SK-N-SH (cell line): ENCODE data around the gene C8A. TPM values are rescaled to one million over a fixed set of nuclear protein-coding genes. Genes with fewer than 3 reads are reported as not detected.
A peak's percentile ranks its signal among the peaks of the same experiment; 100 is the strongest.

ENCODE experiments used
- CTCF ChIA-PET: fragments of 300-600, 350-600 bp; formaldehyde crosslinking; extraction: SDS; loops from one replicate; lab custom pipeline; 2021; lab: Yijun Ruan, JAX
- POLR2A ChIA-PET: fragments of 350-600 bp; sonication (Branson Sonifier 250); formaldehyde crosslinking; extraction: SDS; loops from one replicate; lab custom pipeline; 2020; ENCODE audit warnings: antibody characterized with exemption, inconsistent platforms; lab: Yijun Ruan, JAX
- DNase-seq: peaks from one replicate; pipeline ENCODE4 v3.0.0; 2012
- H2AFZ ChIP-seq: fragments of 200-600 bp; sonication (generic); 2 replicates; pipeline ENCODE4 v1.8.1; 2016; ENCODE audit warnings: antibody characterized with exemption, mild to moderate bottlenecking, low read depth
- H3F3A ChIP-seq: fragments of 200-600 bp; sonication (generic); replicated peaks from 2 replicates; pipeline ENCODE3; 2016; ENCODE audit warnings: antibody characterized with exemption, mild to moderate bottlenecking; ENCODE audit not compliant: insufficient read depth
- H3K27ac ChIP-seq, 2 experiments: fragments of 200-500 bp in 1 of 2; fragments of 200-600 bp in 1 of 2; sonication (Bioruptor generic) in 1 of 2; sonication (generic), shearing (Covaris generic) in 1 of 2; 2 replicates each; pipeline versions ENCODE4 v1.5.1 to v1.6.1; 2014 to 2016; ENCODE audit warnings: low read depth in 2 of 2, inconsistent platforms in 1 of 2, low read length in 1 of 2, mild to moderate bottlenecking in 1 of 2, mixed read lengths in 1 of 2
- H3K27me3 ChIP-seq: fragments of 200-600 bp; sonication (generic), shearing (Covaris generic); 2 replicates; pipeline ENCODE4 v1.6.1; 2016; ENCODE audit warnings: mixed run types; ENCODE audit not compliant: insufficient read depth
- H3K36me3 ChIP-seq, 2 experiments: fragments of 200-500 bp in 1 of 2; fragments of 200-600 bp in 1 of 2; sonication (Bioruptor generic) in 1 of 2; sonication (generic) in 1 of 2; replicated peaks in 1 of 2; 2 replicates each; pipeline versions ENCODE3 to v1.5.1; 2014 to 2016; ENCODE audit warnings: low read length in 1 of 2, mild to moderate bottlenecking in 1 of 2; ENCODE audit not compliant: insufficient read depth in 2 of 2, control insufficient read depth in 1 of 2
- H3K4me1 ChIP-seq, 2 experiments: fragments of 200-500 bp in 1 of 2; fragments of 200-600 bp in 1 of 2; sonication (Bioruptor generic) in 1 of 2; sonication (generic), shearing (Covaris generic) in 1 of 2; 2 replicates each; pipeline versions ENCODE4 v1.5.1 to v1.6.1; 2014 to 2016; ENCODE audit warnings: low read depth in 1 of 2, low read length in 1 of 2, mixed run types in 1 of 2; ENCODE audit not compliant: insufficient read depth in 2 of 2, control insufficient read depth in 1 of 2
- H3K4me2 ChIP-seq: fragments of 200-600 bp; sonication (generic), shearing (Covaris generic); 2 replicates; pipeline ENCODE4 v1.6.1; 2017; ENCODE audit warnings: mixed run types
- H3K4me3 ChIP-seq, 2 experiments: fragments of 200-500 bp in 1 of 2; fragments of 200-600 bp in 1 of 2; sonication (Bioruptor generic) in 1 of 2; sonication (generic), shearing (Covaris generic) in 1 of 2; 2 replicates each; pipeline versions ENCODE4 v1.5.1 to v1.8.1; 2014 to 2016; ENCODE audit warnings: low read depth in 2 of 2, inconsistent platforms in 1 of 2, low read length in 1 of 2, mild to moderate bottlenecking in 1 of 2, mixed read lengths in 1 of 2, moderate library complexity in 1 of 2
- H3K79me2 ChIP-seq: fragments of 200-600 bp; sonication (generic); 2 replicates; pipeline ENCODE4 v1.8.1; 2017; ENCODE audit warnings: mild to moderate bottlenecking; ENCODE audit not compliant: insufficient read depth
- H3K9ac ChIP-seq: fragments of 200-600 bp; sonication (generic); 2 replicates; pipeline ENCODE4 v1.6.1; 2017; ENCODE audit warnings: mixed run types
- H3K9me2 ChIP-seq: fragments of 200-600 bp; sonication (generic); 2 replicates; pipeline ENCODE4 v1.6.1; 2017; ENCODE audit warnings: mixed run types
- H3K9me3 ChIP-seq: fragments of 200-600 bp; sonication (generic); 2 replicates; pipeline ENCODE4 v1.6.1; 2017; ENCODE audit warnings: mixed run types, mild to moderate bottlenecking, moderate library complexity
- H4K20me1 ChIP-seq: fragments of 200-600 bp; sonication (generic); 2 replicates; pipeline ENCODE4 v1.6.1; 2017; ENCODE audit warnings: mild to moderate bottlenecking, mixed run types; ENCODE audit not compliant: insufficient read depth
- CHD2 ChIP-seq: fragments of 150-350 bp; IDR thresholded peaks from 2 replicates; pipeline ENCODE4 v1.6.1; 2018; ENCODE audit warnings: low read length; ENCODE audit not compliant: partially characterized antibody
- ELF1 ChIP-seq: IDR thresholded peaks from 2 replicates; pipeline ENCODE4 v1.4.0; 2012
- EP300 ChIP-seq, 2 experiments: IDR thresholded peaks; 2 replicates each; pipeline versions ENCODE4 v1.4.0 to v1.6.1; 2012; ENCODE audit warnings: borderline replicate concordance in 1 of 2, low read depth in 1 of 2, low read length in 1 of 2
- EZH2phosphoT487 ChIP-seq: fragments of 200-600 bp; sonication (generic); IDR thresholded peaks from 2 replicates; pipeline ENCODE4 v1.6.1; 2017; ENCODE audit warnings: low read depth, mixed run types, mild to moderate bottlenecking, antibody characterized with exemption, moderate library complexity, borderline replicate concordance
- GABPA ChIP-seq: IDR thresholded peaks from 2 replicates; pipeline ENCODE4 v1.4.0; 2012; ENCODE audit warnings: low read depth, mild to moderate bottlenecking
- GATA2 ChIP-seq: sonication (generic); formaldehyde crosslinking; IDR thresholded peaks from 2 replicates; pipeline ENCODE4 v1.5.0; 2020; ENCODE audit warnings: mild to moderate bottlenecking, missing genetic modification reagents
- JUND ChIP-seq: IDR thresholded peaks from 2 replicates; pipeline ENCODE4 v1.4.0; 2012
- MEF2A ChIP-seq: IDR thresholded peaks from 2 replicates; pipeline ENCODE4 v1.4.0; 2012; ENCODE audit warnings: low read depth, borderline replicate concordance
- MXI1 ChIP-seq: IDR thresholded peaks from 2 replicates; pipeline ENCODE4 v1.6.1; 2012; ENCODE audit warnings: mild to moderate bottlenecking, low read depth, low read length, improper control_type of control experiment
- NFIC ChIP-seq: IDR thresholded peaks from 2 replicates; pipeline ENCODE4 v1.4.0; 2012; ENCODE audit warnings: borderline replicate concordance
- NRF1 ChIP-seq: IDR thresholded peaks from 2 replicates; pipeline ENCODE4 v1.6.1; 2012; ENCODE audit warnings: low read depth, mild to moderate bottlenecking, low read length
- POLR2AphosphoS5 ChIP-seq: IDR thresholded peaks from 2 replicates; pipeline ENCODE4 v1.6.1; 2012; ENCODE audit warnings: low read depth, low read length
- RFX5 ChIP-seq: IDR thresholded peaks from 2 replicates; pipeline ENCODE4 v1.6.1; 2012; ENCODE audit warnings: mild to moderate bottlenecking, improper control_type of control experiment, low read length
- RXRA ChIP-seq: IDR thresholded peaks from 2 replicates; pipeline ENCODE4 v1.4.0; 2012; ENCODE audit warnings: low read depth, mild to moderate bottlenecking, borderline replicate concordance
- SMC3 ChIP-seq: IDR thresholded peaks from 2 replicates; pipeline ENCODE4 v1.6.1; 2012; ENCODE audit warnings: low read depth, low read length, improper control_type of control experiment
- TAF1 ChIP-seq: IDR thresholded peaks from 2 replicates; pipeline ENCODE4 v1.6.1; 2012; ENCODE audit warnings: low read depth, mild to moderate bottlenecking, low read length, moderate library complexity, borderline replicate concordance
- TCF12 ChIP-seq: IDR thresholded peaks from 2 replicates; pipeline ENCODE4 v1.4.0; 2012
- TEAD4 ChIP-seq: IDR thresholded peaks from 2 replicates; pipeline ENCODE4 v1.4.0; 2012; ENCODE audit warnings: mild to moderate bottlenecking, borderline replicate concordance; ENCODE audit not compliant: insufficient read depth
- YY1 ChIP-seq: IDR thresholded peaks from 2 replicates; pipeline ENCODE4 v1.4.0; 2012; ENCODE audit warnings: low read depth, mild to moderate bottlenecking
- WGBS: methylation state at CpG from one replicate; pipeline ENCODE4 v1.1.6; 2017; ENCODE audit warnings: low lambda C conversion rate; 5-methylcytosine and 5-hydroxymethylcytosine counted together
- polyA plus RNA-seq, 3 experiments: library from polyadenylated mRNA; depleted of rRNA; stranded (reverse); fragments of >200 nt; gene quantifications; 2 replicates each; pipeline ENCODE4 v1.2.3, GENCODE V29; 2012
- TF ChIP-seq, protein P1 (sequence below): fragments of 200-600 bp; sonication (generic); IDR thresholded peaks from 2 replicates; pipeline ENCODE4 v1.6.1; 2017; ENCODE audit warnings: antibody characterized with exemption, mild to moderate bottlenecking, moderate library complexity
- TF ChIP-seq, protein P2 (sequence below): fragments of 150-350 bp; IDR thresholded peaks from 2 replicates; pipeline ENCODE4 v1.6.1; 2017; ENCODE audit warnings: antibody characterized with exemption, low read length, low read depth, borderline replicate concordance
- TF ChIP-seq, protein P3 (sequence below): IDR thresholded peaks from 2 replicates; pipeline ENCODE4 v1.6.1; 2012; ENCODE audit warnings: mild to moderate bottlenecking, low read depth, low read length, moderate library complexity
- TF ChIP-seq, protein P4 (sequence below): IDR thresholded peaks from 2 replicates; pipeline ENCODE4 v1.4.0; 2012; ENCODE audit warnings: low read depth
- TF ChIP-seq, protein P5 (sequence below): fragments of 150-350 bp; IDR thresholded peaks from 2 replicates; pipeline ENCODE4 v1.6.1; 2016; ENCODE audit warnings: mild to moderate bottlenecking, low read depth, low read length
- TF ChIP-seq, protein P6 (sequence below): IDR thresholded peaks from 2 replicates; pipeline ENCODE4 v1.4.0; 2012; ENCODE audit warnings: low read depth, borderline replicate concordance
- TF ChIP-seq, protein P7 (sequence below): IDR thresholded peaks from 2 replicates; pipeline ENCODE4; 2012

C8A gene
- polyA plus RNA-seq, 1 of the 3 experiments (the other 2 are of a cell fraction), result not detected

DNA sequence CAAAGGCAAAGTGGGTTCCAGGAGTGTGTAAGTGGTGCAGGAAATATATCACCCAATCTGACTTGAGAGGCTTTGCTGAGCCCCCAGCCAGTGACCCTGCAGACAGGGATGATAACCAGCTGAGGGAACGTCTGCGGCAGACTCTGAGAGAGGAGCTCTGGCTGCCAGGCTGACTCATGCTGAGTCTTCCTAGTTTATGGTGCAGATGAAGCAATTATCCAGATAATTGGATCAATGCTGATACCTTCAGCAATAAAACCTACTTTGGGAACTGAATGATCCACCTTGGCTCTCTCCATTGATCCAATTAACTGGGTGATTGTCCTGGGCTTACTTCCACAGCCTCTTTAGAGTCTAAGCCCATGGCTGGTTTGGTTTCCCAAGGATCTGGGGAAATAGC, 103.9 kb downstream of the C8A start:
- peak; percentile 63 for DNase-seq
- Histone ChIP-seq H3F3A (no peaks in the 10 kb centered on the region), H3K4me3 (no peak overlapping the region), H3K27me3 (no peaks in the 10 kb centered on the region), H3K36me3 (no peaks in the 10 kb centered on the region), H3K79me2 (no peaks in the 10 kb centered on the region), H2AFZ (no peak overlapping the region), H3K4me1 (peaks cover 0 to 14% of the 10 kb centered on the region in 2 experiments; a peak in 2 of 4 replicates), H3K9me2 (no peaks in the 10 kb centered on the region), H3K9ac (no peak overlapping the region), H3K9me3 (no peaks in the 10 kb centered on the region), H3K27ac (peak overlapping the region in 1 of 2 experiments; percentile 60; a peak in 1 of 4 replicates), H3K4me2 (no peak overlapping the region), H4K20me1 (no peaks in the 10 kb centered on the region)
- WGBS, result 10% methylated on average over 2 of the region's 2 CpGs
- ChIA-PET POLR2A (no interaction called here), CTCF (no interaction called here)
- TF ChIP-seq, protein P1, sequence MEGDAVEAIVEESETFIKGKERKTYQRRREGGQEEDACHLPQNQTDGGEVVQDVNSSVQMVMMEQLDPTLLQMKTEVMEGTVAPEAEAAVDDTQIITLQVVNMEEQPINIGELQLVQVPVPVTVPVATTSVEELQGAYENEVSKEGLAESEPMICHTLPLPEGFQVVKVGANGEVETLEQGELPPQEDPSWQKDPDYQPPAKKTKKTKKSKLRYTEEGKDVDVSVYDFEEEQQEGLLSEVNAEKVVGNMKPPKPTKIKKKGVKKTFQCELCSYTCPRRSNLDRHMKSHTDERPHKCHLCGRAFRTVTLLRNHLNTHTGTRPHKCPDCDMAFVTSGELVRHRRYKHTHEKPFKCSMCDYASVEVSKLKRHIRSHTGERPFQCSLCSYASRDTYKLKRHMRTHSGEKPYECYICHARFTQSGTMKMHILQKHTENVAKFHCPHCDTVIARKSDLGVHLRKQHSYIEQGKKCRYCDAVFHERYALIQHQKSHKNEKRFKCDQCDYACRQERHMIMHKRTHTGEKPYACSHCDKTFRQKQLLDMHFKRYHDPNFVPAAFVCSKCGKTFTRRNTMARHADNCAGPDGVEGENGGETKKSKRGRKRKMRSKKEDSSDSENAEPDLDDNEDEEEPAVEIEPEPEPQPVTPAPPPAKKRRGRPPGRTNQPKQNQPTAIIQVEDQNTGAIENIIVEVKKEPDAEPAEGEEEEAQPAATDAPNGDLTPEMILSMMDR, result no peak
- TF ChIP-seq ELF1, result no peak
- TF ChIP-seq TEAD4, result no peak
- TF ChIP-seq TAF1, result no peak
- TF ChIP-seq, protein P2, sequence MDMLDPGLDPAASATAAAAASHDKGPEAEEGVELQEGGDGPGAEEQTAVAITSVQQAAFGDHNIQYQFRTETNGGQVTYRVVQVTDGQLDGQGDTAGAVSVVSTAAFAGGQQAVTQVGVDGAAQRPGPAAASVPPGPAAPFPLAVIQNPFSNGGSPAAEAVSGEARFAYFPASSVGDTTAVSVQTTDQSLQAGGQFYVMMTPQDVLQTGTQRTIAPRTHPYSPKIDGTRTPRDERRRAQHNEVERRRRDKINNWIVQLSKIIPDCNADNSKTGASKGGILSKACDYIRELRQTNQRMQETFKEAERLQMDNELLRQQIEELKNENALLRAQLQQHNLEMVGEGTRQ, result no peak
- TF ChIP-seq, protein P3, sequence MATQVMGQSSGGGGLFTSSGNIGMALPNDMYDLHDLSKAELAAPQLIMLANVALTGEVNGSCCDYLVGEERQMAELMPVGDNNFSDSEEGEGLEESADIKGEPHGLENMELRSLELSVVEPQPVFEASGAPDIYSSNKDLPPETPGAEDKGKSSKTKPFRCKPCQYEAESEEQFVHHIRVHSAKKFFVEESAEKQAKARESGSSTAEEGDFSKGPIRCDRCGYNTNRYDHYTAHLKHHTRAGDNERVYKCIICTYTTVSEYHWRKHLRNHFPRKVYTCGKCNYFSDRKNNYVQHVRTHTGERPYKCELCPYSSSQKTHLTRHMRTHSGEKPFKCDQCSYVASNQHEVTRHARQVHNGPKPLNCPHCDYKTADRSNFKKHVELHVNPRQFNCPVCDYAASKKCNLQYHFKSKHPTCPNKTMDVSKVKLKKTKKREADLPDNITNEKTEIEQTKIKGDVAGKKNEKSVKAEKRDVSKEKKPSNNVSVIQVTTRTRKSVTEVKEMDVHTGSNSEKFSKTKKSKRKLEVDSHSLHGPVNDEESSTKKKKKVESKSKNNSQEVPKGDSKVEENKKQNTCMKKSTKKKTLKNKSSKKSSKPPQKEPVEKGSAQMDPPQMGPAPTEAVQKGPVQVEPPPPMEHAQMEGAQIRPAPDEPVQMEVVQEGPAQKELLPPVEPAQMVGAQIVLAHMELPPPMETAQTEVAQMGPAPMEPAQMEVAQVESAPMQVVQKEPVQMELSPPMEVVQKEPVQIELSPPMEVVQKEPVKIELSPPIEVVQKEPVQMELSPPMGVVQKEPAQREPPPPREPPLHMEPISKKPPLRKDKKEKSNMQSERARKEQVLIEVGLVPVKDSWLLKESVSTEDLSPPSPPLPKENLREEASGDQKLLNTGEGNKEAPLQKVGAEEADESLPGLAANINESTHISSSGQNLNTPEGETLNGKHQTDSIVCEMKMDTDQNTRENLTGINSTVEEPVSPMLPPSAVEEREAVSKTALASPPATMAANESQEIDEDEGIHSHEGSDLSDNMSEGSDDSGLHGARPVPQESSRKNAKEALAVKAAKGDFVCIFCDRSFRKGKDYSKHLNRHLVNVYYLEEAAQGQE, result no peak
- TF ChIP-seq YY1, result no peak
- peak; percentile 36 for TF ChIP-seq TCF12
- TF ChIP-seq NFIC, result no peak; the same call in 1 of the 2 replicates
- TF ChIP-seq, protein P4, sequence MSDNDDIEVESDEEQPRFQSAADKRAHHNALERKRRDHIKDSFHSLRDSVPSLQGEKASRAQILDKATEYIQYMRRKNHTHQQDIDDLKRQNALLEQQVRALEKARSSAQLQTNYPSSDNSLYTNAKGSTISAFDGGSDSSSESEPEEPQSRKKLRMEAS, result no peak
- 0 out of 2 replicates have a peak, but pooled peaks have one; percentile 31 for TF ChIP-seq JUND
- peak in 1 of 2 experiments; percentile 51; a peak in 1 of 4 replicates for TF ChIP-seq EP300 (IDR thresholded peaks at IDR 0.05; ENCODE audit: borderline replicate concordance in 1 of 2, low read depth in 1 of 2, low read length in 1 of 2)
- TF ChIP-seq CHD2, result no peak
- TF ChIP-seq POLR2AphosphoS5, result no peak
- no peak for TF ChIP-seq MEF2A
- TF ChIP-seq, protein P5, sequence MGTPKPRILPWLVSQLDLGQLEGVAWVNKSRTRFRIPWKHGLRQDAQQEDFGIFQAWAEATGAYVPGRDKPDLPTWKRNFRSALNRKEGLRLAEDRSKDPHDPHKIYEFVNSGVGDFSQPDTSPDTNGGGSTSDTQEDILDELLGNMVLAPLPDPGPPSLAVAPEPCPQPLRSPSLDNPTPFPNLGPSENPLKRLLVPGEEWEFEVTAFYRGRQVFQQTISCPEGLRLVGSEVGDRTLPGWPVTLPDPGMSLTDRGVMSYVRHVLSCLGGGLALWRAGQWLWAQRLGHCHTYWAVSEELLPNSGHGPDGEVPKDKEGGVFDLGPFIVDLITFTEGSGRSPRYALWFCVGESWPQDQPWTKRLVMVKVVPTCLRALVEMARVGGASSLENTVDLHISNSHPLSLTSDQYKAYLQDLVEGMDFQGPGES, result no peak
- no peak for TF ChIP-seq RXRA
- TF ChIP-seq GABPA, result no peak
- TF ChIP-seq SMC3, result no peak
- TF ChIP-seq GATA2, result peak; percentile 35; the same call in 1 of the 2 replicates
- no peak for TF ChIP-seq MXI1
- no peak for TF ChIP-seq EZH2phosphoT487
- TF ChIP-seq RFX5, result no peak
- TF ChIP-seq, protein P6, sequence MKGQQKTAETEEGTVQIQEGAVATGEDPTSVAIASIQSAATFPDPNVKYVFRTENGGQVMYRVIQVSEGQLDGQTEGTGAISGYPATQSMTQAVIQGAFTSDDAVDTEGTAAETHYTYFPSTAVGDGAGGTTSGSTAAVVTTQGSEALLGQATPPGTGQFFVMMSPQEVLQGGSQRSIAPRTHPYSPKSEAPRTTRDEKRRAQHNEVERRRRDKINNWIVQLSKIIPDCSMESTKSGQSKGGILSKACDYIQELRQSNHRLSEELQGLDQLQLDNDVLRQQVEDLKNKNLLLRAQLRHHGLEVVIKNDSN, result no peak
- TF ChIP-seq NRF1, result no peak
- TF ChIP-seq, protein P7, sequence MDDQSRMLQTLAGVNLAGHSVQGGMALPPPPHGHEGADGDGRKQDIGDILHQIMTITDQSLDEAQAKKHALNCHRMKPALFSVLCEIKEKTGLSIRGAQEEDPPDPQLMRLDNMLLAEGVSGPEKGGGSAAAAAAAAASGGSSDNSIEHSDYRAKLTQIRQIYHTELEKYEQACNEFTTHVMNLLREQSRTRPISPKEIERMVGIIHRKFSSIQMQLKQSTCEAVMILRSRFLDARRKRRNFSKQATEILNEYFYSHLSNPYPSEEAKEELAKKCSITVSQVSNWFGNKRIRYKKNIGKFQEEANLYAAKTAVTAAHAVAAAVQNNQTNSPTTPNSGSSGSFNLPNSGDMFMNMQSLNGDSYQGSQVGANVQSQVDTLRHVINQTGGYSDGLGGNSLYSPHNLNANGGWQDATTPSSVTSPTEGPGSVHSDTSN, result peak; percentile 27; the same call in 1 of the 2 replicates
